GM23248 (cell line): Measurements from ENCODE around the gene GGPS1. TPM values are rescaled to one million over a fixed set of nuclear protein-coding genes. Genes with fewer than 3 reads are reported as not detected.
"Not testable (repeated sequence)": the region's sequence is repeated elsewhere in the genome, so short reads cannot be mapped to it uniquely, and the experiment has no call there.

Experiments
- DNase-seq: peaks from one replicate; pipeline ENCODE4 v3.0.0-alpha.2; 2015
- H2AFZ ChIP-seq: fragments of 200-600 bp; sonication (generic); 2 replicates; pipeline ENCODE4 v1.6.1; 2016; ENCODE audit warnings: antibody characterized with exemption
- H3F3A ChIP-seq: fragments of 200-600 bp; sonication (generic); 2 replicates; pipeline ENCODE4 v1.6.1; 2016; ENCODE audit warnings: mild to moderate bottlenecking, antibody characterized with exemption, mixed run types; ENCODE audit not compliant: insufficient read depth
- H3K27ac ChIP-seq: fragments of 200-600 bp; sonication (generic); 2 replicates; pipeline ENCODE4 v1.5.1; 2016; ENCODE audit warnings: mild to moderate bottlenecking
- H3K27me3 ChIP-seq: fragments of 200-600 bp; sonication (generic); replicated peaks from 2 replicates; pipeline ENCODE4 v1.6.1; 2016; ENCODE audit warnings: mild to moderate bottlenecking; ENCODE audit not compliant: insufficient read depth
- H3K36me3 ChIP-seq: fragments of 200-600 bp; sonication (generic); 2 replicates; pipeline ENCODE4 v1.6.1; 2016; ENCODE audit warnings: low read depth, mild to moderate bottlenecking
- H3K4me1 ChIP-seq: fragments of 200-600 bp; sonication (generic); 2 replicates; pipeline ENCODE4 v1.6.1; 2016; ENCODE audit warnings: mild to moderate bottlenecking; ENCODE audit not compliant: insufficient read depth
- H3K4me2 ChIP-seq: fragments of 200-600 bp; sonication (generic); one replicate; pipeline ENCODE4 v1.6.1; 2016; ENCODE audit warnings: mild to moderate bottlenecking; ENCODE audit not compliant: unreplicated experiment
- H3K4me3 ChIP-seq: fragments of 200-600 bp; sonication (generic); 2 replicates; pipeline ENCODE4 v1.5.1; 2016; ENCODE audit warnings: mild to moderate bottlenecking
- H3K79me2 ChIP-seq: fragments of 200-600 bp; sonication (generic); 2 replicates; pipeline ENCODE4 v1.6.1; 2016; ENCODE audit warnings: mild to moderate bottlenecking; ENCODE audit not compliant: insufficient read depth
- H3K9ac ChIP-seq: fragments of 200-600 bp; sonication (generic); 2 replicates; pipeline ENCODE4 v1.6.1; 2016; ENCODE audit warnings: mild to moderate bottlenecking
- H3K9me2 ChIP-seq: fragments of 200-600 bp; sonication (generic); 2 replicates; pipeline ENCODE4 v1.6.1; 2016; ENCODE audit warnings: mixed run types, mild to moderate bottlenecking, moderate library complexity; ENCODE audit not compliant: insufficient read depth
- H3K9me3 ChIP-seq: fragments of 200-600 bp; sonication (generic); one replicate; pipeline ENCODE4 v1.6.1; 2017; ENCODE audit warnings: low read depth
- H4K20me1 ChIP-seq: fragments of 200-600 bp; sonication (generic); 2 replicates; pipeline ENCODE4 v1.6.0; 2016; ENCODE audit not compliant: insufficient read depth
- EZH2 ChIP-seq: fragments of 200-600 bp; sonication (generic); IDR thresholded peaks from 2 replicates; pipeline ENCODE4 v1.6.1; 2018; ENCODE audit warnings: antibody characterized with exemption, mild to moderate bottlenecking; ENCODE audit not compliant: insufficient read depth, poor library complexity, severe bottlenecking
- EZH2phosphoT487 ChIP-seq: fragments of 200-600 bp; sonication (generic); IDR thresholded peaks from 2 replicates; pipeline ENCODE4 v1.6.1; 2018; ENCODE audit warnings: antibody characterized with exemption, moderate library complexity, mild to moderate bottlenecking, low read depth; ENCODE audit not compliant: insufficient read depth
- WGBS, 2 experiments: methylation state at CpG; one replicate each; pipeline ENCODE4 v1.1.6; 2015 to 2017; ENCODE audit warnings: low lambda C conversion rate in 2 of 2, low coverage in 1 of 2; ENCODE audit errors: missing lambda C conversion rate in 2 of 2; 5-methylcytosine and 5-hydroxymethylcytosine counted together
- in situ Hi-C: fragments of 300-500 bp; cut with MboI; formaldehyde crosslinking; loops from 2 replicates; pipeline ENCODE4 v1.15.0; 2020
- polyA plus RNA-seq: library from polyadenylated mRNA; unstranded; fragments of >200 nt; fragmentation: Nextera tagmentation; extraction: Ambion mirVana; gene quantifications from 2 replicates; pipeline ENCODE4 v1.2.1, GENCODE V29; 2016
- small RNA-seq: library from RNA; depleted of rRNA; stranded (forward); fragments of <200 nt; gene quantifications from one replicate; pipeline ENCODE3, GENCODE V24; 2014; ENCODE audit warnings: low read depth, low replicate concordance
- total RNA-seq: library from RNA; depleted of rRNA; stranded (reverse); fragments of >200 nt; shearing (Covaris generic); gene quantifications from 2 replicates; pipeline ENCODE4 v1.2.3, GENCODE V29; 2014; rRNA removed

GGPS1 gene
- total and polyA plus RNA-seq, 2 experiments from 2014 or later: 33.6 to 59.9 TPM

DNA sequence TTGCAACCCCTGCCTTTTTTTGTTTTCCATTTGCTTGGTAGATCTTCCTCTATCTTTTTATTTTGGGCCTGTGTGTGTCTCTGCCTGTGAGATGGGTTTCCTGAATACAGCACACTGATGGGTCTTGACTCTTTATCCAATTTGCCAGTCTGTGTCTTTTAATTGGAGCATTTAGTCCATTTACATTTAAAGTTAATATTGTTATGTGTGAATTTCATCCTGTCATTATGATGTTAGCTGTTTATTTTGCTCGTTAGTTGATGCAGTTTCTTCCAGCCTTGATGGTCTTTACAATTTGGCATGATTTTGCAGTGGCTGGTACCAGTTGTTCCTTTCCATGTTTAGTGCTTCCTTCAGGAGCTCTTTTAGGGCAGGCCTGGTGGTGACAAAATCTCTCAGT is 57.3 kb downstream of the GGPS1 start:
- H3K9ac ChIP-seq, H3K9me3 ChIP-seq, H3K9me2 ChIP-seq, H3K27ac ChIP-seq, H4K20me1 ChIP-seq, H2AFZ ChIP-seq, H3K4me2 ChIP-seq, in situ Hi-C loops, H3K27me3 ChIP-seq, H3K4me3 ChIP-seq, H3F3A ChIP-seq, H3K4me1 ChIP-seq, DNase-seq, H3K36me3 ChIP-seq: not testable (repeated sequence)
- peaks cover 51% of the 10 kb centered on the region for H3K79me2 ChIP-seq
- WGBS, 2 experiments: 87 to 94% methylated on average over 1 of the region's 1 CpG

- no peak for DNase-seq
- peaks cover 94% of the 10 kb centered on the region for H3K79me2 ChIP-seq
- no peaks in the 10 kb centered on the region for H3K9me3 ChIP-seq
- no peaks in the 10 kb centered on the region for H4K20me1 ChIP-seq
- WGBS, 2 experiments: 93 to 94% methylated on average over 4 of the region's 4 CpGs
- no peak overlapping the region for H3K27ac ChIP-seq
- TF ChIP-seq EZH2 (no peak), EZH2phosphoT487 (no peak)
- H3K36me3 ChIP-seq: no peaks in the 10 kb centered on the region; the same call in 1 of the 2 replicates
- in situ Hi-C loops: no loop called here
- H2AFZ ChIP-seq: no peak overlapping the region
- H3F3A ChIP-seq: 0 out of 2 replicates have a peak, but pooled peaks cover 5% of the 10 kb centered on the region
- H3K27me3 ChIP-seq: no peaks in the 10 kb centered on the region
- no peak overlapping the region for H3K9ac ChIP-seq
- H3K4me2 ChIP-seq: no peak overlapping the region
- H3K4me3 ChIP-seq: no peak overlapping the region
- H3K4me1 ChIP-seq: no peaks in the 10 kb centered on the region
- no peaks in the 10 kb centered on the region for H3K9me2 ChIP-seq
These were observed 63.5 kb downstream of the GGPS1 start for GRCh38 chr1:235391874-235392273.

Small RNA genes lying within 50 kb of the gene (small RNA-seq; reads per million reads assigned to genes)
- gene AL391994.1: not detected

Other genes with a start within 250 kb of the GGPS1 start
- 85.0 and 103 TPM in 2 replicates for gene TOMM20, start 199.7 kb upstream of the GGPS1 start, total RNA-seq
- gene TOMM20, start 199.7 kb upstream of the GGPS1 start, polyA plus RNA-seq: 74.9 and 75.7 TPM in 2 replicates
- 38.7 and 53.6 TPM in 2 replicates for gene RBM34, start 167.3 kb upstream of the GGPS1 start, total RNA-seq
- 75.7 and 79.3 TPM in 2 replicates for gene RBM34, start 167.3 kb upstream of the GGPS1 start, polyA plus RNA-seq
- gene ARID4B, start 391 bp upstream of the GGPS1 start, total RNA-seq: 15.0 and 17.8 TPM in 2 replicates
- 23.8 and 25.6 TPM in 2 replicates for gene ARID4B, start 391 bp upstream of the GGPS1 start, polyA plus RNA-seq
- 23.3 and 24.4 TPM in 2 replicates for gene TBCE, start 38.9 kb downstream of the GGPS1 start, total RNA-seq
- gene TBCE, start 38.9 kb downstream of the GGPS1 start, polyA plus RNA-seq: 33.8 and 35.3 TPM in 2 replicates
- 28.1 and 28.3 TPM in 2 replicates for gene B3GALNT2, start 175.9 kb downstream of the GGPS1 start, total RNA-seq
- gene B3GALNT2, start 175.9 kb downstream of the GGPS1 start, polyA plus RNA-seq: 13.1 and 13.3 TPM in 2 replicates